Measurements from ENCODE around the gene SIGLEC6. TPM values are rescaled to one million over a fixed set of nuclear protein-coding genes. Genes with fewer than 3 reads are reported as not detected.

Gene SIGLEC6
- polyA plus RNA-seq, 3 donors: 0.04 TPM; not detected in 2

DNA sequence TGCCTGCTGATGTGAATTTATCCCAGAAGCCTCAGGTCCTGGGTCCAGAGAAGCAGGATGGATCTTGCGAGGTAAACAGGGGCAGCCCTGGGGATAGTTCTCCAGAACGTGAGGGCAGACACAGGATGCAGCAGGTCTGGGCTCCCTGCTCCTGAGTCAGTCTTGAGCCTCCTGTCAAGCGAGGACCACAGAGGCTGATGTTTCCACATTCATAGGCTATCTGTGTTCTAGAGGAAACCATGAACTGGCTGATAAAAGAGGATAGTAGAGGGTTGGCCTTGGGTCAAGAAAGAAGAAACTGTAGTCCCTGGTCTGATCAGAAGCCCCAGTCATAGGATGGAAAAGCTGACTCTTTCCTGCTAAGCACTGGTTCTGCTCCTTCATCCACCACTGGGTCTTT is 41.9 kb upstream of the SIGLEC6 start:
- peaks cover 37 to 47% of the 10 kb centered on the region in 2 donors for H3K36me3 Mint-ChIP-seq
- WGBS (ENCODE audit: insufficient coverage): 89% methylated on average over 3 of the region's 3 CpGs
- H3K27ac ChIP-seq (ENCODE audit: low read depth in 1 of 2, low read length in 2 of 2): no peak overlapping the region
- no peak overlapping the region for H3K4me3 ChIP-seq (replicated peaks in 1 of 3; ENCODE audit: low read depth in 2 of 3, low read length in 3 of 3)
- H3K4me3 Mint-ChIP-seq: no peak overlapping the region
- H3K27me3 Mint-ChIP-seq (ENCODE audit: low read depth in 3 of 3): peaks cover 0 to 4% (median 2%) of the 10 kb centered on the region in 3 donors
- no peaks in the 10 kb centered on the region for H3K27me3 ChIP-seq (ENCODE audit: control insufficient read depth in 2 of 2, insufficient read depth in 2 of 2, low read length in 2 of 2)
- H3K4me2 ChIP-seq (replicated peaks; ENCODE audit: extremely low read depth, low read length, poor library complexity, severe bottlenecking): no peak overlapping the region
- peaks cover 16 to 24% of the 10 kb centered on the region in 2 donors for H3K4me1 ChIP-seq (ENCODE audit: control insufficient read depth in 1 of 2, insufficient read depth in 2 of 2, low read length in 2 of 2)
- no peaks in the 10 kb centered on the region for H3K9me3 ChIP-seq (replicated peaks in 1 of 2; ENCODE audit: control insufficient read depth in 1 of 2, insufficient read depth in 1 of 2, low read length in 2 of 2)
- intact Hi-C loops (cut with micrococcal nuclease): no loop called here
- peaks cover 30% of the 10 kb centered on the region for H3K79me2 ChIP-seq (ENCODE audit: insufficient read depth, low read length)
- peak overlapping the region in 1 of 7 donors; percentile 69 for H3K27ac Mint-ChIP-seq
- no peak for DNase-seq
- no peak overlapping the region for H2AFZ ChIP-seq (ENCODE audit: insufficient read depth, low read depth, low read length, poor library complexity, severe bottlenecking)
- peaks cover 15 to 38% of the 10 kb centered on the region in 2 donors for H3K36me3 ChIP-seq (replicated peaks in 1 of 2; ENCODE audit: control insufficient read depth in 1 of 2, insufficient read depth in 2 of 2, low read length in 2 of 2)
- TF ChIP-seq, protein P1, sequence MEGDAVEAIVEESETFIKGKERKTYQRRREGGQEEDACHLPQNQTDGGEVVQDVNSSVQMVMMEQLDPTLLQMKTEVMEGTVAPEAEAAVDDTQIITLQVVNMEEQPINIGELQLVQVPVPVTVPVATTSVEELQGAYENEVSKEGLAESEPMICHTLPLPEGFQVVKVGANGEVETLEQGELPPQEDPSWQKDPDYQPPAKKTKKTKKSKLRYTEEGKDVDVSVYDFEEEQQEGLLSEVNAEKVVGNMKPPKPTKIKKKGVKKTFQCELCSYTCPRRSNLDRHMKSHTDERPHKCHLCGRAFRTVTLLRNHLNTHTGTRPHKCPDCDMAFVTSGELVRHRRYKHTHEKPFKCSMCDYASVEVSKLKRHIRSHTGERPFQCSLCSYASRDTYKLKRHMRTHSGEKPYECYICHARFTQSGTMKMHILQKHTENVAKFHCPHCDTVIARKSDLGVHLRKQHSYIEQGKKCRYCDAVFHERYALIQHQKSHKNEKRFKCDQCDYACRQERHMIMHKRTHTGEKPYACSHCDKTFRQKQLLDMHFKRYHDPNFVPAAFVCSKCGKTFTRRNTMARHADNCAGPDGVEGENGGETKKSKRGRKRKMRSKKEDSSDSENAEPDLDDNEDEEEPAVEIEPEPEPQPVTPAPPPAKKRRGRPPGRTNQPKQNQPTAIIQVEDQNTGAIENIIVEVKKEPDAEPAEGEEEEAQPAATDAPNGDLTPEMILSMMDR (IDR thresholded peaks at IDR 0.05): no peak
- H3K9ac ChIP-seq (ENCODE audit: insufficient read depth, low read length, poor library complexity, severe bottlenecking): no peak overlapping the region
- H3K4me1 Mint-ChIP-seq: peaks cover 24% of the 10 kb centered on the region
- H4K20me1 ChIP-seq (ENCODE audit: insufficient read depth, low read length): no peaks in the 10 kb centered on the region
- H3K9me3 Mint-ChIP-seq: peaks cover 0 to 4% (median 0%) of the 10 kb centered on the region in 7 donors

DNA sequence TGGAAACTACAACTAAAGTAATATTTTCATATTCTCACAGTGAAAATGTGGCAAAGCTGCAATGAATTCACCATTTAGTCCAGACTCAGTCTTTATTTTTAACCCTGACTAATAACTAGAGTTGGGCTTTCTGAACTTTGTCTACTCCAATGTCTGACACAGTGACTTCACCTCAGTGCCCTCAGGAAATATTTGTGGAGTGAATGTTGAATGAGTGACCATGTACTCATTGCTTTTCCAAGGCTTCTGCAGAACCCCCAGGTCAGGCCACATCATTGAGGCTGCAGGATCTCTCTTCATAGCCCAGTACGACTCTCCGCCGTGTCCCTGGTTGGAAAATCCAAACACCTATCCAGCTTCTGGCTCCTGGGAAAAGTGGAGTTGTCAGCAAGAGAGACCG is 41.4 kb upstream of the SIGLEC6 start:
- H4K20me1 ChIP-seq (ENCODE audit: insufficient read depth, low read length): no peaks in the 10 kb centered on the region
- WGBS (ENCODE audit: insufficient coverage): 100% methylated on average over 2 of the region's 4 CpGs
- peaks cover 0 to 4% (median 0%) of the 10 kb centered on the region in 7 donors for H3K9me3 Mint-ChIP-seq
- H3K36me3 ChIP-seq (replicated peaks in 1 of 2; ENCODE audit: control insufficient read depth in 1 of 2, insufficient read depth in 2 of 2, low read length in 2 of 2): peaks cover 15 to 34% of the 10 kb centered on the region in 2 donors
- H3K4me3 ChIP-seq (replicated peaks in 1 of 3; ENCODE audit: low read depth in 2 of 3, low read length in 3 of 3): no peak overlapping the region
- H3K4me1 ChIP-seq (ENCODE audit: control insufficient read depth in 1 of 2, insufficient read depth in 2 of 2, low read length in 2 of 2): peaks cover 16 to 24% of the 10 kb centered on the region in 2 donors
- H3K4me1 Mint-ChIP-seq: peaks cover 24% of the 10 kb centered on the region
- TF ChIP-seq, protein P1 (IDR thresholded peaks at IDR 0.05): no peak
- H3K4me3 Mint-ChIP-seq: no peak overlapping the region
- peaks cover 36 to 43% of the 10 kb centered on the region in 2 donors for H3K36me3 Mint-ChIP-seq
- intact Hi-C loops (cut with micrococcal nuclease): no loop called here
- peaks cover 30% of the 10 kb centered on the region for H3K79me2 ChIP-seq (ENCODE audit: insufficient read depth, low read length)
- no peak overlapping the region for H3K27ac ChIP-seq (ENCODE audit: low read depth in 1 of 2, low read length in 2 of 2)
- H3K9ac ChIP-seq (ENCODE audit: insufficient read depth, low read length, poor library complexity, severe bottlenecking): no peak overlapping the region
- no peaks in the 10 kb centered on the region for H3K27me3 ChIP-seq (ENCODE audit: control insufficient read depth in 2 of 2, insufficient read depth in 2 of 2, low read length in 2 of 2)
- no peaks in the 10 kb centered on the region for H3K9me3 ChIP-seq (replicated peaks in 1 of 2; ENCODE audit: control insufficient read depth in 1 of 2, insufficient read depth in 1 of 2, low read length in 2 of 2)
- H3K4me2 ChIP-seq (replicated peaks; ENCODE audit: extremely low read depth, low read length, poor library complexity, severe bottlenecking): no peak overlapping the region
- peaks cover 0 to 4% (median 4%) of the 10 kb centered on the region in 3 donors for H3K27me3 Mint-ChIP-seq (ENCODE audit: low read depth in 3 of 3)
- no peak overlapping the region for H3K27ac Mint-ChIP-seq
- DNase-seq: no peak
- H2AFZ ChIP-seq (ENCODE audit: insufficient read depth, low read depth, low read length, poor library complexity, severe bottlenecking): no peak overlapping the region
